Spleen (tissue), 7 donors: ENCODE results near the gene ABCA12.

ENCODE experiments used
- POLR2AphosphoS5 ChIP-seq, 3 donors: sonication (generic); formaldehyde crosslinking; IDR thresholded peaks; one replicate each; pipeline ENCODE4 v1.5.1; 2017; ENCODE audit warnings: antibody characterized with exemption in 3 of 3
- TF ChIP-seq, protein P1 (sequence below), 11 experiments: fragments of 200-600 bp in 7 of 11; fragments of 450-650 bp in 4 of 11; sonication (generic) in 4 of 11; IDR thresholded peaks in 8 of 11; conservative IDR thresholded peaks in 3 of 11; 1 replicate in 7 of 11; 2 replicates in 4 of 11; pipeline versions ENCODE4 v1.4.0 to v1.8.0; 2016 to 2021; ENCODE audit warnings: antibody characterized with exemption in 11 of 11, inconsistent platforms in 4 of 11, mild to moderate bottlenecking in 1 of 11
- donor health status: DM: no; HTN: no; CAD: no; lungs with moderate emphysema.
- donor health status: DM: no; HTN: no; CAD: no.
- donor health status: DM: no; HTN: no; CAD: no.

DNA sequence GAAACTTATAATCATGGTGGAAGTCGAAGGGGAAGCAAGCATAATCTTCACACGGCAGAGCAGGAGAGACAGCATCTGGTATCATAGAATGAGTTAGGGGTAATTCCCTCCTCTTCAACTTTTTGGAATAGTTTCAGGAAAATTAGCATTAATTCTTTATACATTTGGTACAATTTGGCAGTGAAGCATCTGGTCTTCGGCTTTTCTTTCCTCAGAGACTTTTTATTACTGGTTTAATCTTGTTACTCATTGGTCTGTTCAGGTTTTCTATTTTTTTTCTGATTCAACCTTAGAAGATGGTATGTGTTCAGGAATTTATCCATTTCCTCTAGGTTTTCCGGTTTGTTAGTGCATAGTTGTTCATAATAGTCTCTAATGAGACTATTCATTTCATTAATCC lies 39.7 kb upstream of the ABCA12 start:
- TF ChIP-seq, protein P1, sequence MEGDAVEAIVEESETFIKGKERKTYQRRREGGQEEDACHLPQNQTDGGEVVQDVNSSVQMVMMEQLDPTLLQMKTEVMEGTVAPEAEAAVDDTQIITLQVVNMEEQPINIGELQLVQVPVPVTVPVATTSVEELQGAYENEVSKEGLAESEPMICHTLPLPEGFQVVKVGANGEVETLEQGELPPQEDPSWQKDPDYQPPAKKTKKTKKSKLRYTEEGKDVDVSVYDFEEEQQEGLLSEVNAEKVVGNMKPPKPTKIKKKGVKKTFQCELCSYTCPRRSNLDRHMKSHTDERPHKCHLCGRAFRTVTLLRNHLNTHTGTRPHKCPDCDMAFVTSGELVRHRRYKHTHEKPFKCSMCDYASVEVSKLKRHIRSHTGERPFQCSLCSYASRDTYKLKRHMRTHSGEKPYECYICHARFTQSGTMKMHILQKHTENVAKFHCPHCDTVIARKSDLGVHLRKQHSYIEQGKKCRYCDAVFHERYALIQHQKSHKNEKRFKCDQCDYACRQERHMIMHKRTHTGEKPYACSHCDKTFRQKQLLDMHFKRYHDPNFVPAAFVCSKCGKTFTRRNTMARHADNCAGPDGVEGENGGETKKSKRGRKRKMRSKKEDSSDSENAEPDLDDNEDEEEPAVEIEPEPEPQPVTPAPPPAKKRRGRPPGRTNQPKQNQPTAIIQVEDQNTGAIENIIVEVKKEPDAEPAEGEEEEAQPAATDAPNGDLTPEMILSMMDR (IDR thresholded peaks at IDR 0.05 in 8 of 11, conservative IDR thresholded peaks at IDR 0.05 in 3 of 11): no peak
- TF ChIP-seq POLR2AphosphoS5 (IDR thresholded peaks at IDR 0.05): no peak
